Gastrocnemius medialis (tissue), 4 donors: ENCODE data around the gene IFT27. TPM values are rescaled to one million over a fixed set of nuclear protein-coding genes. Genes with fewer than 3 reads are reported as not detected.

Source experiments
- ATAC-seq, 2 donors: fragments of 150-250 bp; one replicate each; pipeline ENCODE4 v1.9.1; 2016
- DNase-seq, 2 donors: peaks; one replicate each; pipeline ENCODE4 v3.0.0-alpha.2; 2019
- H3K27ac ChIP-seq, 4 donors: fragments of 200-600 bp; sonication (generic); 1 replicate in 1 of 4; 2 replicates in 3 of 4; pipeline ENCODE4 v1.5.1; 2016 to 2018; ENCODE audit warnings: mild to moderate bottlenecking in 2 of 4, moderate library complexity in 1 of 4
- H3K27me3 ChIP-seq, 3 donors: fragments of 200-600 bp; sonication (generic) in 2 of 3; 1 replicate in 1 of 3; 2 replicates in 2 of 3; pipeline versions ENCODE4 v1.5.1 to v1.6.0; 2016 to 2019; ENCODE audit warnings: mild to moderate bottlenecking in 1 of 3, moderate library complexity in 1 of 3
- H3K36me3 ChIP-seq, 2 donors: fragments of 200-600 bp; sonication (generic) in 1 of 2; one replicate each; pipeline ENCODE4 v1.5.1; 2017 to 2018
- H3K4me1 ChIP-seq, 2 donors: fragments of 200-600 bp; sonication (generic) in 1 of 2; one replicate each; pipeline ENCODE4 v1.5.1; 2016 to 2017; ENCODE audit warnings: mild to moderate bottlenecking in 2 of 2
- H3K4me3 ChIP-seq, 4 donors: fragments of 200-600 bp; sonication (generic) in 3 of 4; 1 replicate in 1 of 4; 2 replicates in 3 of 4; pipeline ENCODE4 v1.5.1; 2016 to 2019; ENCODE audit warnings: mild to moderate bottlenecking in 2 of 4
- H3K9me3 ChIP-seq, 3 donors: fragments of 200-600 bp; sonication (generic) in 2 of 3; 1 replicate in 1 of 3; 2 replicates in 2 of 3; pipeline ENCODE4 v1.5.1; 2016 to 2019
- POLR2A ChIP-seq, 2 donors: fragments of 450-650 bp; IDR thresholded peaks; one replicate each; pipeline ENCODE4 v1.6.1; 2017; ENCODE audit warnings: antibody characterized with exemption in 2 of 2, mild to moderate bottlenecking in 2 of 2, moderate library complexity in 2 of 2
- in situ Hi-C, 4 donors: fragments of 200-750 bp; cut with MboI; loops; one replicate each; pipeline versions ENCODE4 v1.15.0 to v1.8.0; 2017; ENCODE audit warnings: low sequenced_read_pairs in 4 of 4
- intact Hi-C: fragments of 100-400 bp; cut with DNase I; formaldehyde crosslinking; loops from one replicate; pipeline ENCODE4 v1.15.1; 2023; ENCODE audit warnings: low total_unique reads
- total RNA-seq, 4 donors: library from RNA; depleted of rRNA; stranded (reverse); fragments of >200 nt; gene quantifications; one replicate each; pipeline versions ENCODE4 v1.1.0 to v1.2.3, GENCODE V29; 2016
- TF ChIP-seq, protein P1 (sequence below), 5 experiments: fragments of 450-650 bp in 3 of 5; fragments of 200-600 bp in 2 of 5; sonication (generic) in 2 of 5; IDR thresholded peaks in 4 of 5; conservative IDR thresholded peaks in 1 of 5; 1 replicate in 4 of 5; 2 replicates in 1 of 5; pipeline ENCODE4 v1.5.1; 2016 to 2019; ENCODE audit warnings: antibody characterized with exemption in 5 of 5, mild to moderate bottlenecking in 3 of 5, moderate library complexity in 3 of 5

IFT27 gene
- total RNA-seq, 4 donors from 2014 or later, result 2.4 to 8.3 (median 6.7) TPM

DNA sequence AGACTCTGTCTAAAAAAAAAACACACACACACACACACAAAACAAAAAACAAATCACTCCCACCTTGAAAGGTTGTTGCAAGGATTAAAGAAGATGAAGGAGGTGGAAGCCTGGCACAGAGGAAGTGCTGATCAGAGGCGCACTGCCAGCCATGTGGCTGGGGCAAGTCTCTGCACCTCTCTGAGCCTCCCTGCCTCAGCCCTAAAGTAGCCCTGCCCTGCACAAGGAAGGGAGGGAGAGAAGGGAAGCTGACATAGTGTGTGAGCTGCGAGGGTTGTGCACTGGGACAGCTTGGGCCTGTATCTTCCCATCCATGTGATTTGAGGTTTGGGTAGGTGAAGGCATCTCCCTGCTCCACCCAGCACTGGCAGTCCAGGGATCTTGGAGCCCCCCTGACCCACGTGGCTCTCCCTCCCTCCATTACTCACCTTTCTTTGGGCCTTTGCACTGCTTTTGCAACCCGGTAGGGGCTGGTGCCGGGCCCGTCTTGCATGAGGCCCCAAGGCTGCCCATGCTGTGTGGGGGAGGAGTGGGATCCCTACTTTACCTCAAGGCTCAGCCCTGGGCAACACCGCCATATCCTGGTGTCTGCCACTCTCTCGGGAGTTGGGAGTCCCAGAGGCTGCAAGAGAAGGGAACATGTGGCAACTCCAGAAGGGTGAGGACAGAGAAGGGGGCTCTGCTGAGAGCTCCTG is 30.5 kb downstream of the IFT27 start:
- no peaks in the 10 kb centered on the region for H3K4me1 ChIP-seq
- H3K27me3 ChIP-seq, result peaks cover 0 to 9% (median 0%) of the 10 kb centered on the region in 3 donors
- H3K36me3 ChIP-seq, result no peaks in the 10 kb centered on the region
- TF ChIP-seq, protein P1, sequence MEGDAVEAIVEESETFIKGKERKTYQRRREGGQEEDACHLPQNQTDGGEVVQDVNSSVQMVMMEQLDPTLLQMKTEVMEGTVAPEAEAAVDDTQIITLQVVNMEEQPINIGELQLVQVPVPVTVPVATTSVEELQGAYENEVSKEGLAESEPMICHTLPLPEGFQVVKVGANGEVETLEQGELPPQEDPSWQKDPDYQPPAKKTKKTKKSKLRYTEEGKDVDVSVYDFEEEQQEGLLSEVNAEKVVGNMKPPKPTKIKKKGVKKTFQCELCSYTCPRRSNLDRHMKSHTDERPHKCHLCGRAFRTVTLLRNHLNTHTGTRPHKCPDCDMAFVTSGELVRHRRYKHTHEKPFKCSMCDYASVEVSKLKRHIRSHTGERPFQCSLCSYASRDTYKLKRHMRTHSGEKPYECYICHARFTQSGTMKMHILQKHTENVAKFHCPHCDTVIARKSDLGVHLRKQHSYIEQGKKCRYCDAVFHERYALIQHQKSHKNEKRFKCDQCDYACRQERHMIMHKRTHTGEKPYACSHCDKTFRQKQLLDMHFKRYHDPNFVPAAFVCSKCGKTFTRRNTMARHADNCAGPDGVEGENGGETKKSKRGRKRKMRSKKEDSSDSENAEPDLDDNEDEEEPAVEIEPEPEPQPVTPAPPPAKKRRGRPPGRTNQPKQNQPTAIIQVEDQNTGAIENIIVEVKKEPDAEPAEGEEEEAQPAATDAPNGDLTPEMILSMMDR (IDR thresholded peaks at IDR 0.05 in 4 of 5, conservative IDR thresholded peaks at IDR 0.05 in 1 of 5), result no peak
- TF ChIP-seq POLR2A (IDR thresholded peaks at IDR 0.05), result no peak
- ATAC-seq (no peak), DNase-seq (no peak)
- intact Hi-C loops, result no loop called here
- in situ Hi-C loops, result no loop called here
- H3K4me3 ChIP-seq, result no peak overlapping the region
- H3K9me3 ChIP-seq, result no peaks in the 10 kb centered on the region
- no peak overlapping the region for H3K27ac ChIP-seq

DNA sequence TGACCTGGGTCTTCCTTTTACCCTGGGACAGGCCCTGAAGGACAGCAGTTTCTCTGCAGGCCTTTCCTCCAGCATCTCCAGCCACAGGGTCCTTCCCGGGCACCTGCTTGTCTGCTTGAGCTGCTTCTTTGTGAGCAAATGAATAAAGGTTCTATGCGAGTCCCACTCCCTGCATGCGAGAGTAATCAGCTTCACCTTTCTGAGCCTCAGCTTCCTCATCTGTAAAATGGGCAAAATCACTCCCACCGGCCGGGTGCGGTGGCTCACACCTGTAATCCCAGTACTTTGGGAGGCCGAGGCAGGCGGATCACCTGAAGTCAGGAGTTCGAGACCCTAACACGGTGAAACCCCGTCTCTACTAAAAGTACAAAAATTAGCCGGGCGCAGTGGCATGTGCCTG is 31.1 kb downstream of the IFT27 start:
- H3K4me3 ChIP-seq, result no peak overlapping the region
- peaks cover 0 to 9% (median 0%) of the 10 kb centered on the region in 3 donors for H3K27me3 ChIP-seq
- no peak overlapping the region for H3K27ac ChIP-seq
- in situ Hi-C loops (no loop called here), intact Hi-C loops (no loop called here)
- H3K9me3 ChIP-seq, result no peaks in the 10 kb centered on the region
- H3K4me1 ChIP-seq, result no peaks in the 10 kb centered on the region
- no peak for DNase-seq
- ATAC-seq, result no peak
- H3K36me3 ChIP-seq, result no peaks in the 10 kb centered on the region
- TF ChIP-seq, protein P1 (IDR thresholded peaks at IDR 0.05 in 4 of 5, conservative IDR thresholded peaks at IDR 0.05 in 1 of 5), result no peak
- no peak for TF ChIP-seq POLR2A (IDR thresholded peaks at IDR 0.05)

DNA sequence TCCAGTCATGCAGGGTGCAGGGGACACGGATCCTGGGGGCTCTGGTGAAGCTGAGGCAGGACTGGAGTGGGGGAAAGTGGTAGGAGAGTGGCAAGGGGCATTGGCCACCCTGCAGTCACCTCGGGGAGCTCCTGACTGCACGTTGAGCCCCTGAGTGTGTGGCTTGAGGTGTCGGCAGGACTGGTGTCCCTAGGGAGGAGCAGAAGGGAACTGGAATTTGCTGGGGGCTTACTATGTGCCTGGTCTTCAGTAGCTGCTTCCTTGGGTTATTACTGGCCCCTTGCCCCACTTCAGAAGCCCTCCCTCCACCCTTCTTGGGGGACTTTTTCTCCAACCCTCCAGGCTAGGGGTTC is 31.5 kb downstream of the IFT27 start:
- Histone ChIP-seq H3K27me3 (peaks cover 0 to 9% (median 0%) of the 10 kb centered on the region in 3 donors), H3K27ac (no peak overlapping the region), H3K36me3 (no peaks in the 10 kb centered on the region), H3K4me3 (no peak overlapping the region), H3K4me1 (no peaks in the 10 kb centered on the region), H3K9me3 (no peaks in the 10 kb centered on the region)
- TF ChIP-seq, protein P1 (IDR thresholded peaks at IDR 0.05 in 4 of 5, conservative IDR thresholded peaks at IDR 0.05 in 1 of 5), result no peak
- TF ChIP-seq POLR2A (IDR thresholded peaks at IDR 0.05), result no peak
- DNase-seq (no peak), ATAC-seq (no peak)
- intact Hi-C loops (no loop called here), in situ Hi-C loops (no loop called here)

DNA sequence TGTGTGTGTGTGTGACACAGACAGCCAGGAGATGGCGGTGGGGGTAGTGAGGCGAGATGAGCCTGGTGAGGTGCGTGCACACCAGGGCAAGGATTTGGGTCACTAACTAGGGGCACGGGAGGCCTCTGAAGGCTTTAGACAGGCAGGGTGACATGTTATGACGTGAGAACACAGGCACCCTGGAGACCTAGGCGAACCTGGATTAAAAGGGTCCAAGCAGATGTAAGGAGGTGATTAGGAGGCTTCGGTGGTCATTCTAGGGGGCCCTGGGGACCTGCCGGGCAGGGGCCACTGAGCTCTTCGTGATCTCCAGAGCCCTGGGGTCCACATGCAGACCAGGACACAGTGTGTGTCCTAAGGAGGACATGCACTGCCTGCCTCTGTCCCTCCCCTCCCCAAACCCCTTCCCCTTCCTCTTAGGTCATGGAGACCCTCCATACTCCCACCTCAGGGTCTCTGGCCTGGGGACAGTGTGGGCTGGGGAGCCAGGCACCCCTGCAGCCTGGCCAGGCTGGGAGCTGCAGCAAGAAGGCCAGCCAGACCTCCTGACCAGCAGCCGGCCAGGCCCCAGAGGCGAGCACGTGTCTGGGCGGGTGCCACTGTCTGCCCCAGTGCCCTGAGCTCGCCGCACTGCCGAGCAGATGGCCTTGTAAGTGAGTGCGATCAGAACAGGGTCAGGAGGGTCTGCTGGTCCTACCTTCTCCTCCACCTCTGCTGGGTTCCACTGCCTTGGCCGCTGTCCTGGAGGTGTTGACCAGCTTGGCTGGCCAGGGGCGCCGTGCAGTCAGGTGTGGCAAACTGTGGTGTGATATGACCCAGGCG is 32.1 kb downstream of the IFT27 start:
- no peak overlapping the region for H3K4me3 ChIP-seq
- intact Hi-C loops, result no loop called here
- H3K27ac ChIP-seq, result no peak overlapping the region
- no peak for DNase-seq
- no peaks in the 10 kb centered on the region for H3K4me1 ChIP-seq
- in situ Hi-C loops, result no loop called here
- no peak for TF ChIP-seq POLR2A (IDR thresholded peaks at IDR 0.05)
- TF ChIP-seq, protein P1 (IDR thresholded peaks at IDR 0.05 in 4 of 5, conservative IDR thresholded peaks at IDR 0.05 in 1 of 5), result no peak
- no peak for ATAC-seq
- no peaks in the 10 kb centered on the region for H3K36me3 ChIP-seq
- no peaks in the 10 kb centered on the region for H3K9me3 ChIP-seq
- H3K27me3 ChIP-seq, result peaks cover 0 to 9% (median 0%) of the 10 kb centered on the region in 3 donors
